HG02763 (cell line): ENCODE data around the gene TJP2.
"Not testable (repeated sequence)": the region's sequence is repeated elsewhere in the genome, so short reads cannot be mapped to it uniquely, and the experiment has no call there.

Experiments used
- ATAC-seq: cut with Tn5 transposase; IDR thresholded peaks from one replicate; pipeline ENCODE4 v1.9.1; 2021; ENCODE audit warnings: mild to moderate bottlenecking, moderate library complexity; ENCODE audit not compliant: unreplicated experiment

Gene TJP2

GRCh38 chr9:69157751-69158466 lies 16.2 kb upstream of the TJP2 start:
- ATAC-seq = no peak

GRCh38 chr9:69158471-69158870 lies 15.6 kb upstream of the TJP2 start:
- no peak for ATAC-seq

GRCh38 chr9:69164573-69164972 lies 9.5 kb upstream of the TJP2 start:
- not testable (repeated sequence) for ATAC-seq

GRCh38 chr9:69165581-69165980 lies 8.5 kb upstream of the TJP2 start:
- ATAC-seq = no peak

GRCh38 chr9:69168709-69169217 lies 5.3 kb upstream of the TJP2 start:
- ATAC-seq = peak; percentile 33

GRCh38 chr9:69170231-69170630 lies 3.8 kb upstream of the TJP2 start:
- no peak for ATAC-seq

- no peak for ATAC-seq
Measured at GRCh38 chr9:69171049-69171448, 3.0 kb upstream of the TJP2 start.

GRCh38 chr9:69171517-69171916 lies 2.6 kb upstream of the TJP2 start:
- no peak for ATAC-seq

- ATAC-seq = no peak
Measured at GRCh38 chr9:69172895-69173294, 1.2 kb upstream of the TJP2 start.

GRCh38 chr9:69173497-69173890 lies 583 bp upstream of the TJP2 start:
- no peak for ATAC-seq

GRCh38 chr9:69174616-69175463 lies 763 bp downstream of the TJP2 start:
- ATAC-seq = peak; percentile 40

- peak; percentile 16 for ATAC-seq
Measured at GRCh38 chr9:69175486-69175885, 1.4 kb downstream of the TJP2 start.

- no peak for ATAC-seq
Measured at GRCh38 chr9:69176471-69177171, 2.5 kb downstream of the TJP2 start.

GRCh38 chr9:69178583-69179011 lies 4.5 kb downstream of the TJP2 start:
- no peak for ATAC-seq

GRCh38 chr9:69179037-69179436 lies 5.0 kb downstream of the TJP2 start:
- no peak for ATAC-seq

GRCh38 chr9:69180200-69180599 lies 6.1 kb downstream of the TJP2 start:
- ATAC-seq = no peak

- ATAC-seq = no peak
Measured at GRCh38 chr9:69180670-69181069, 6.6 kb downstream of the TJP2 start.

- ATAC-seq = no peak
Measured at GRCh38 chr9:69181908-69182353, 7.9 kb downstream of the TJP2 start.

- no peak for ATAC-seq
Measured at GRCh38 chr9:69184266-69184665, 10.2 kb downstream of the TJP2 start.

GRCh38 chr9:69186841-69187611 lies 12.9 kb downstream of the TJP2 start:
- ATAC-seq = no peak

GRCh38 chr9:69188975-69189374 lies 14.9 kb downstream of the TJP2 start:
- no peak for ATAC-seq
